Uterus (tissue), 2 donors: ENCODE results near the gene CTIF.

ENCODE experiments used
- CTCF ChIP-seq, 4 experiments: fragments of 200-600 bp in 2 of 4; fragments of 450-650 bp in 2 of 4; sonication (generic) in 2 of 4; IDR thresholded peaks; one replicate each; pipeline ENCODE4 v1.5.1; 2016 to 2019; ENCODE audit warnings: antibody characterized with exemption in 4 of 4, mild to moderate bottlenecking in 2 of 4, moderate library complexity in 1 of 4
- POLR2A ChIP-seq, 2 donors: fragments of 450-650 bp; IDR thresholded peaks; one replicate each; pipeline ENCODE4 v1.6.1; 2016; ENCODE audit warnings: antibody characterized with exemption in 2 of 2, mild to moderate bottlenecking in 1 of 2, moderate library complexity in 1 of 2

- no peak for TF ChIP-seq CTCF (IDR thresholded peaks at IDR 0.05)
- no peak for TF ChIP-seq POLR2A (IDR thresholded peaks at IDR 0.05)
Measured at GRCh38 chr18:48597110-48597509, 58.3 kb downstream of the CTIF start.
